Duodenal mucosa (tissue), 2 donors: Measurements from ENCODE around the gene OR4K14.
"Not testable (repeated sequence)": the region's sequence is repeated elsewhere in the genome, so short reads cannot be mapped to it uniquely, and the experiment has no call there.

ENCODE experiments used
- H3K27ac ChIP-seq: one replicate; pipeline ENCODE4 v1.7.0; 2013; ENCODE audit warnings: low read depth, low read length
- H3K27me3 ChIP-seq, 2 donors: one replicate each; pipeline ENCODE4 v1.7.0; 2013; ENCODE audit warnings: low read length in 2 of 2, control low read depth in 1 of 2; ENCODE audit not compliant: insufficient read depth in 2 of 2, control insufficient read depth in 1 of 2
- H3K36me3 ChIP-seq, 2 donors: one replicate each; pipeline ENCODE4 v1.7.0; 2013; ENCODE audit warnings: low read length in 2 of 2, control low read depth in 1 of 2; ENCODE audit not compliant: insufficient read depth in 2 of 2, control insufficient read depth in 1 of 2
- H3K4me1 ChIP-seq, 2 donors: one replicate each; pipeline ENCODE4 v1.7.0; 2013; ENCODE audit warnings: low read length in 2 of 2, control low read depth in 1 of 2; ENCODE audit not compliant: insufficient read depth in 2 of 2, control insufficient read depth in 1 of 2
- H3K4me3 ChIP-seq, 2 donors: one replicate each; pipeline ENCODE4 v1.7.0; 2013; ENCODE audit warnings: low read length in 2 of 2, low read depth in 1 of 2
- H3K9ac ChIP-seq, 2 donors: one replicate each; pipeline ENCODE4 v1.7.0; 2013; ENCODE audit warnings: low read length in 2 of 2, low read depth in 1 of 2
- H3K9me3 ChIP-seq, 2 donors: one replicate each; pipeline ENCODE4 v1.7.0; 2013; ENCODE audit warnings: low read length in 2 of 2, control low read depth in 1 of 2; ENCODE audit not compliant: control insufficient read depth in 1 of 2

OR4K14 gene

DNA sequence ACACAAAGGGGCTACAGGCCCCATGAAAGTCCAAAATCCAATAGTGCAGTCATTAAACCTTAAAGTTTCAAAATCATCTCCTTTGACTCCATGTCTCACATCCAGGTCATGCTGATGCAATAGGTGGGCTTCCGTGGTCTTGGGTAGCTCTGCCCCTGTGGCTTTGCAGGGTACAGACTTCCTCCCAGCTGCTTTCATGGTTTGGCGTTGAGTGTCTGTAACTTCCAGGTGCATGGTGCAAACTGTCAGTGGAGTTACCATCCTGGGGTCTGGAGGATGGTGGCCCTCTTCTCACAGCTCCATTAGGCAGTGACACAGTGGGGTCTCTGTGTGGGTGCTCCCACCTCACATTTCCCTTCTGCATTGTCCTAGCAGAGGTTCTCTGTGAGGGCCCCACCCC lies 25.7 kb downstream of the OR4K14 start:
- H3K36me3 ChIP-seq = no peaks in the 10 kb centered on the region
- H3K27ac ChIP-seq = no peak overlapping the region
- H3K4me1 ChIP-seq = no peaks in the 10 kb centered on the region
- no peaks in the 10 kb centered on the region for H3K27me3 ChIP-seq
- no peak overlapping the region for H3K9ac ChIP-seq
- H3K4me3 ChIP-seq = no peak overlapping the region
- H3K9me3 ChIP-seq = peaks cover 3 to 7% of the 10 kb centered on the region in 2 donors

GRCh38 chr14:19975291-19975690 lies 43.8 kb downstream of the OR4K14 start, which contains the start of gene OR4K15:
Gene OR4K15, plus strand, starts transcription at chr14:19975591. Its CDS starts 0 bp downstream, at chr14:19975591.
- H3K27ac ChIP-seq = no peak within 1 kb of the TSS
- H3K4me1 ChIP-seq = no peaks in the 10 kb centered on the region
- H3K9ac ChIP-seq = no peak within 1 kb of the TSS
- H3K36me3 ChIP-seq = no peaks in the 10 kb centered on the region
- H3K4me3 ChIP-seq = no peak within 1 kb of the TSS
- H3K27me3 ChIP-seq = no peaks in the 10 kb centered on the region
- peaks cover 0 to under 1% of the 10 kb centered on the region in 2 donors for H3K9me3 ChIP-seq

- Histone ChIP-seq H3K4me1 (no peaks in the 10 kb centered on the region), H3K27me3 (no peaks in the 10 kb centered on the region), H3K4me3 (no peak overlapping the region), H3K27ac (no peak overlapping the region), H3K9ac (no peak overlapping the region), H3K9me3 (no peaks in the 10 kb centered on the region), H3K36me3 (no peaks in the 10 kb centered on the region)
Observed at GRCh38 chr14:19974844-19975243, 44.3 kb downstream of the OR4K14 start.

GRCh38 chr14:19969735-19970134 lies 49.4 kb downstream of the OR4K14 start:
- H3K9me3 ChIP-seq, H3K9ac ChIP-seq, H3K27me3 ChIP-seq, H3K27ac ChIP-seq, H3K36me3 ChIP-seq, H3K4me1 ChIP-seq, H3K4me3 ChIP-seq: not testable (repeated sequence)
